Kidney epithelial cell (primary cell): ENCODE data around the gene PRR19. TPM values are rescaled to one million over a fixed set of nuclear protein-coding genes. Genes with fewer than 3 reads are reported as not detected.

Experiments
- DNase-seq: peaks from one replicate; pipeline ENCODE4 v3.0.0-alpha.2; 2010; ENCODE audit warnings: low read depth
- H3K27me3 ChIP-seq: 2 replicates; pipeline ENCODE4 v1.6.0; 2011; ENCODE audit warnings: low read length; ENCODE audit not compliant: control insufficient read depth, insufficient read depth
- H3K36me3 ChIP-seq: 2 replicates; pipeline ENCODE4 v1.5.1; 2011; ENCODE audit warnings: low read length; ENCODE audit not compliant: control insufficient read depth, insufficient read depth
- H3K4me3 ChIP-seq: 2 replicates; pipeline ENCODE4 v1.5.1; 2011; ENCODE audit warnings: low read depth, mild to moderate bottlenecking, control low read depth, low read length
- CTCF ChIP-seq: IDR thresholded peaks from 2 replicates; pipeline ENCODE4 v1.5.1; 2011; ENCODE audit warnings: mild to moderate bottlenecking, moderate library complexity, low read length, control low read depth, inconsistent platforms; ENCODE audit not compliant: insufficient read depth, poor library complexity, severe bottlenecking
- total RNA-seq: library from RNA; depleted of rRNA; stranded (reverse); fragments of >200 nt; gene quantifications from 2 replicates; pipeline ENCODE4 v1.2.3, GENCODE V29; 2015

PRR19 gene
- 0.55 and 0.92 TPM in 2 replicates for total RNA-seq

GRCh38 chr19:42301646-42302203, at the start of gene PRR19:
TSS of gene PRR19 (plus strand) at chr19:42302132. CDS start at chr19:42309585, 7,453 bp downstream.
- no peak for DNase-seq
- TF ChIP-seq CTCF: no peak
- Histone ChIP-seq H3K27me3 (no peaks in the 10 kb centered on the region), H3K4me3 (peak within 1 kb of the TSS; percentile 63), H3K36me3 (no peaks in the 10 kb centered on the region)

GRCh38 chr19:42252365-42253244, 49.3 kb upstream of the PRR19 start:
- no peak for TF ChIP-seq CTCF
- H3K4me3 ChIP-seq: peak overlapping the region; percentile 99
- no peak for DNase-seq
- no peaks in the 10 kb centered on the region for H3K27me3 ChIP-seq
- H3K36me3 ChIP-seq: peaks cover 3% of the 10 kb centered on the region

- peak overlapping the region; percentile 99 for H3K4me3 ChIP-seq
Observed at GRCh38 chr19:42253245-42254088, 48.5 kb upstream of the PRR19 start.

GRCh38 chr19:42254089-42254849, 47.7 kb upstream of the PRR19 start:
- DNase-seq: no peak
- TF ChIP-seq CTCF: no peak
- H3K27me3 ChIP-seq: no peaks in the 10 kb centered on the region

More at GRCh38 chr19:42253245-42254088, 48.5 kb upstream of the PRR19 start:
- H3K36me3 ChIP-seq: peaks cover 3% of the 10 kb centered on the region
- no peaks in the 10 kb centered on the region for H3K27me3 ChIP-seq
- no peak for TF ChIP-seq CTCF
- no peak for DNase-seq

More at GRCh38 chr19:42254089-42254849, 47.7 kb upstream of the PRR19 start:
- Histone ChIP-seq H3K4me3 (peak overlapping the region; percentile 99), H3K36me3 (peaks cover 3% of the 10 kb centered on the region)
